HEK293T (cell line): ENCODE results near the gene DSTYK.

Experiments
- ARNT ChIP-seq: fragments of 450-650 bp; IDR thresholded peaks from 2 replicates; pipeline ENCODE4 v1.6.1; 2017; ENCODE audit warnings: mild to moderate bottlenecking
- CTBP1 ChIP-seq: fragments of 450-650 bp; IDR thresholded peaks from 2 replicates; pipeline ENCODE4 v1.6.1; 2016; ENCODE audit warnings: borderline replicate concordance
- ELF4 ChIP-seq: fragments of 450-650 bp; IDR thresholded peaks from 2 replicates; pipeline ENCODE4 v1.6.1; 2017; ENCODE audit warnings: antibody characterized with exemption
- FOXK2 ChIP-seq: fragments of 450-650 bp; IDR thresholded peaks from 2 replicates; pipeline ENCODE4 v1.6.1; 2016; ENCODE audit warnings: mild to moderate bottlenecking
- FOXM1 ChIP-seq: fragments of 450-650 bp; IDR thresholded peaks from 2 replicates; pipeline ENCODE4 v1.6.1; 2017; ENCODE audit warnings: mild to moderate bottlenecking, borderline replicate concordance
- L3MBTL2 ChIP-seq: fragments of 450-650 bp; conservative IDR thresholded peaks from 2 replicates; pipeline ENCODE4 v1.6.1; 2016; ENCODE audit warnings: mild to moderate bottlenecking
- SP1 ChIP-seq: fragments of 450-650 bp; IDR thresholded peaks from 2 replicates; pipeline ENCODE4 v1.6.1; 2017
- TARDBP ChIP-seq: fragments of 450-650 bp; IDR thresholded peaks from 2 replicates; pipeline ENCODE4 v1.6.1; 2016
- TF ChIP-seq, protein P1 (sequence below): fragments of 450-650 bp; IDR thresholded peaks from 2 replicates; pipeline ENCODE4 v1.6.1; 2016

DNA sequence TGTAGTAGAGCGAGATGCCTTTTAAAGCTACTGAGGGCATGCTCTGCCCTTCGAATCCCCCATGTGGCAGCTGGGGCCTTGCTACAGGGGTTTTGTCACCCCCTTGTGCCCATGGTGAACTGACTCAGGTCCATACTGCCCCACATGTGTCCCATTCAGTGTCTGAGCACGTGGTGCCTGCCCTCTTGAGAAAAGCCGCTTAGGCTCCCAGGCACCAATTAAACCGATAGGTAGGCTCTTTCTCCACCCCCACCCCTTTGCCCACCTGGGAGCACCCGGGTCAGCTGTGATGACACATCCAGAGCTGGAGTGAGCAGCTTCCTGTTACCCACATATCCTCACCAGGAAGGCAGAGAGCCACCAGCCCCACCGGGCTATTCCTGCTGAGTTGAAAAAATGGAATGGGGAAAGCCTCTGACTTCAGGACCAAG is 46.8 kb upstream of the DSTYK start:
- no peak for TF ChIP-seq ELF4
- TF ChIP-seq FOXK2, result no peak
- TF ChIP-seq FOXM1, result no peak
- TF ChIP-seq, protein P1, sequence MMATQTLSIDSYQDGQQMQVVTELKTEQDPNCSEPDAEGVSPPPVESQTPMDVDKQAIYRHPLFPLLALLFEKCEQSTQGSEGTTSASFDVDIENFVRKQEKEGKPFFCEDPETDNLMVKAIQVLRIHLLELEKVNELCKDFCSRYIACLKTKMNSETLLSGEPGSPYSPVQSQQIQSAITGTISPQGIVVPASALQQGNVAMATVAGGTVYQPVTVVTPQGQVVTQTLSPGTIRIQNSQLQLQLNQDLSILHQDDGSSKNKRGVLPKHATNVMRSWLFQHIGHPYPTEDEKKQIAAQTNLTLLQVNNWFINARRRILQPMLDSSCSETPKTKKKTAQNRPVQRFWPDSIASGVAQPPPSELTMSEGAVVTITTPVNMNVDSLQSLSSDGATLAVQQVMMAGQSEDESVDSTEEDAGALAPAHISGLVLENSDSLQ, result no peak
- TF ChIP-seq CTBP1, result no peak
- TF ChIP-seq SP1, result no peak
- no peak for TF ChIP-seq ARNT
- no peak for TF ChIP-seq TARDBP
- no peak for TF ChIP-seq L3MBTL2
